OCI-LY1 (cell line): ENCODE data around the gene FOXJ3.

ENCODE experiments used
- H2AFZ ChIP-seq: fragments of 200-600 bp; sonication (generic), shearing (Covaris generic); 2 replicates; pipeline ENCODE4 v1.6.0; 2014; ENCODE audit warnings: antibody characterized with exemption, mild to moderate bottlenecking, low read length
- H3F3A ChIP-seq: fragments of 200-600 bp; sonication (generic), shearing (Covaris generic); 2 replicates; pipeline ENCODE4 v1.6.0; 2014; ENCODE audit warnings: mild to moderate bottlenecking, antibody characterized with exemption, low read length, moderate library complexity; ENCODE audit not compliant: insufficient read depth
- H3K27ac ChIP-seq: fragments of 200-600 bp; sonication (generic); 2 replicates; pipeline ENCODE4 v1.5.1; 2014; ENCODE audit warnings: low read length, mixed run types, mild to moderate bottlenecking, low read depth; ENCODE audit not compliant: poor library complexity, severe bottlenecking
- H3K27me3 ChIP-seq: fragments of 200-600 bp; sonication (generic); 2 replicates; pipeline ENCODE4 v1.6.0; 2014; ENCODE audit warnings: antibody characterized with exemption, mild to moderate bottlenecking, low read length, moderate library complexity; ENCODE audit not compliant: insufficient read depth
- H3K36me3 ChIP-seq: fragments of 200-600 bp; sonication (generic); 2 replicates; pipeline ENCODE4 v1.6.1; 2014; ENCODE audit warnings: mild to moderate bottlenecking, antibody characterized with exemption, low read length, moderate library complexity, mixed read lengths; ENCODE audit not compliant: insufficient read depth
- H3K4me1 ChIP-seq: fragments of 200-600 bp; sonication (generic); 2 replicates; pipeline ENCODE4 v1.5.1; 2014; ENCODE audit warnings: mild to moderate bottlenecking, low read length, moderate library complexity; ENCODE audit not compliant: insufficient read depth, severe bottlenecking
- H3K4me2 ChIP-seq: fragments of 200-600 bp; sonication (generic), shearing (Covaris generic); 2 replicates; pipeline ENCODE4 v1.6.1; 2014; ENCODE audit warnings: low read length
- H3K4me3 ChIP-seq: fragments of 200-600 bp; sonication (generic); 2 replicates; pipeline ENCODE4 v1.5.1; 2014; ENCODE audit warnings: low read length, low read depth, mild to moderate bottlenecking, mixed read lengths; ENCODE audit not compliant: poor library complexity, severe bottlenecking
- H3K79me2 ChIP-seq: fragments of 200-600 bp; shearing (Covaris generic); 2 replicates; pipeline ENCODE4 v1.6.1; 2016; ENCODE audit warnings: mixed run types, low read length, mixed read lengths; ENCODE audit not compliant: insufficient read depth
- H3K9ac ChIP-seq: fragments of 200-600 bp; sonication (generic), shearing (Covaris generic); 2 replicates; pipeline ENCODE4 v1.6.1; 2014; ENCODE audit warnings: mild to moderate bottlenecking, low read length, mixed read lengths
- H3K9me2 ChIP-seq: fragments of 200-600 bp; sonication (generic), shearing (Covaris generic); 2 replicates; pipeline ENCODE4 v1.6.1; 2014; ENCODE audit warnings: low read depth, mild to moderate bottlenecking, low read length, mixed read lengths
- H3K9me3 ChIP-seq: fragments of 200-600 bp; shearing (Covaris generic); 2 replicates; pipeline ENCODE4 v1.6.1; 2014; ENCODE audit warnings: low read length, mixed read lengths
- H4K20me1 ChIP-seq: fragments of 200-600 bp; sonication (generic), shearing (Covaris generic); 2 replicates; pipeline ENCODE4 v1.6.0; 2016; ENCODE audit warnings: mild to moderate bottlenecking, low read length; ENCODE audit not compliant: insufficient read depth
- CTCF ChIP-seq: fragments of 200-600 bp; sonication (generic), shearing (Covaris generic); IDR thresholded peaks from 2 replicates; pipeline ENCODE4 v1.5.1; 2017; ENCODE audit warnings: mild to moderate bottlenecking, antibody characterized with exemption, low read length, moderate library complexity, mixed read lengths
- EZH2 ChIP-seq: fragments of 200-600 bp; sonication (generic), shearing (Covaris generic); IDR thresholded peaks from 2 replicates; pipeline ENCODE4 v1.8.0; 2017; ENCODE audit warnings: borderline replicate concordance, mixed run types, mild to moderate bottlenecking, antibody characterized with exemption, low read length, moderate library complexity, mixed read lengths

Gene FOXJ3

GRCh38 chr1:42358791-42359190 is 23.8 kb upstream of the FOXJ3 start:
- no peak overlapping the region for H3K9ac ChIP-seq

GRCh38 chr1:42350086-42350485 is 15.1 kb upstream of the FOXJ3 start:
- Histone ChIP-seq H3K9me3 (no peaks in the 10 kb centered on the region), H3K9me2 (no peaks in the 10 kb centered on the region), H3K36me3 (no peaks in the 10 kb centered on the region), H3K27me3 (no peaks in the 10 kb centered on the region), H3F3A (no peaks in the 10 kb centered on the region), H4K20me1 (no peaks in the 10 kb centered on the region), H2AFZ (no peak overlapping the region), H3K4me2 (no peak overlapping the region), H3K9ac (no peak overlapping the region), H3K4me3 (no peak overlapping the region), H3K27ac (no peak overlapping the region), H3K79me2 (no peaks in the 10 kb centered on the region), H3K4me1 (no peaks in the 10 kb centered on the region)
- TF ChIP-seq EZH2 (no peak), CTCF (no peak)

More at GRCh38 chr1:42358791-42359190, 23.8 kb upstream of the FOXJ3 start:
- Histone ChIP-seq H3K27me3 (peaks cover 3% of the 10 kb centered on the region; the same call in 1 of the 2 replicates), H4K20me1 (no peaks in the 10 kb centered on the region), H3K36me3 (no peaks in the 10 kb centered on the region), H3F3A (no peaks in the 10 kb centered on the region), H3K4me3 (no peak overlapping the region), H3K27ac (no peak overlapping the region), H3K79me2 (no peaks in the 10 kb centered on the region), H3K9me3 (no peaks in the 10 kb centered on the region), H2AFZ (no peak overlapping the region), H3K4me1 (no peaks in the 10 kb centered on the region), H3K4me2 (no peak overlapping the region), H3K9me2 (no peaks in the 10 kb centered on the region)
- TF ChIP-seq EZH2 (no peak), CTCF (no peak)

- H3K4me3 ChIP-seq = no peak overlapping the region
These were observed 13.5 kb upstream of the FOXJ3 start for GRCh38 chr1:42348498-42348897.

More at GRCh38 chr1:42348498-42348897, 13.5 kb upstream of the FOXJ3 start:
- no peaks in the 10 kb centered on the region for H3K36me3 ChIP-seq
- no peak overlapping the region for H3K27ac ChIP-seq
- H3K9ac ChIP-seq = no peak overlapping the region
- H3K9me2 ChIP-seq = no peaks in the 10 kb centered on the region
- no peaks in the 10 kb centered on the region for H3K79me2 ChIP-seq
- no peaks in the 10 kb centered on the region for H3K4me1 ChIP-seq
- TF ChIP-seq EZH2 (no peak), CTCF (no peak)
- no peak overlapping the region for H2AFZ ChIP-seq
- H3K27me3 ChIP-seq = no peaks in the 10 kb centered on the region
- H3K9me3 ChIP-seq = no peaks in the 10 kb centered on the region
- H4K20me1 ChIP-seq = no peaks in the 10 kb centered on the region
- no peak overlapping the region for H3K4me2 ChIP-seq
- H3F3A ChIP-seq = no peaks in the 10 kb centered on the region
